Measurements from ENCODE around the gene ARSJ. TPM values are rescaled to one million over a fixed set of nuclear protein-coding genes. Genes with fewer than 3 reads are reported as not detected.
A peak's percentile ranks its signal among the peaks of the same experiment; 100 is the strongest.

Gene ARSJ
- polyA plus RNA-seq, 3 donors, result not detected

DNA sequence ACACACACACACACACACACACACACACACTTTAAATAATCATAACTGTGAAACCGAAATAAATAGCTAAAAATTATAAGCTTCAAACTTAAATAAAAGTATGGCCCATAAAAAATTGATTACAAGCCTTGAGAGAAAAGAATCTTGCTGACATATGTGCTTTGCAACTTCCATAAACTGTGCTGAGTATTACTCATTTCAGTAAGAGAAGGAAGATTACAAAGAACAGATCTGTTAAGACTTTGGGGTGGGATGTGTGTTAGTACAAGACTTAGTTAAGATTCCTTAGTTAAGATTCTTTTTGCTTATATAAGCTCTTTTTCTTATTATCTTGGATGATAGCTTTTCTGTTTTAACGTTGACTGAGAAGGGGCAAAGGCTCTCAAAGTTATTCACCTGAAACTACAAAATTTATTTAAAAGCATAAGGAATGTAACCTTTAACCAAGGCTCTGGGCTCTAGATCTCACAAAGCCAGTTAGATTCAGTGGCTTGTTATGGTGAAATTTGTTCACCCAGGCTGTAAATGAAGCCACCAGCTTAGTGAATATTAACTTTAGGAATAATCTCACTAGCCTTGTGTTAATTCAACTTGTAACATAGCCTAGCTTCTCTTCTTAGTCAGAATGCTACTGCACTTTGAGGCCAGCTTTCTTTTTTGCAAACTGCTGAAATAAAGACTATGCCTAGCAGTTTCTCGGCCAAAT lies 58.2 kb downstream of the ARSJ start:
- Histone ChIP-seq H3K4me3 (replicated peaks in 1 of 3; ENCODE audit: low read depth in 2 of 3, low read length in 3 of 3) (no peak overlapping the region), H3K9me3 (replicated peaks in 1 of 2; ENCODE audit: control insufficient read depth in 1 of 2, insufficient read depth in 1 of 2, low read length in 2 of 2) (no peaks in the 10 kb centered on the region), H3K4me2 (replicated peaks; ENCODE audit: extremely low read depth, low read length, poor library complexity, severe bottlenecking) (no peak overlapping the region), H3K27me3 (ENCODE audit: control insufficient read depth in 2 of 2, insufficient read depth in 2 of 2, low read length in 2 of 2) (no peaks in the 10 kb centered on the region), H2AFZ (ENCODE audit: insufficient read depth, low read depth, low read length, poor library complexity, severe bottlenecking) (no peak overlapping the region), H3K36me3 (replicated peaks in 1 of 2; ENCODE audit: control insufficient read depth in 1 of 2, insufficient read depth in 2 of 2, low read length in 2 of 2) (no peaks in the 10 kb centered on the region), H3K9ac (ENCODE audit: insufficient read depth, low read length, poor library complexity, severe bottlenecking) (no peak overlapping the region), H3K79me2 (ENCODE audit: insufficient read depth, low read length) (no peaks in the 10 kb centered on the region), H3K27ac (ENCODE audit: low read depth in 1 of 2, low read length in 2 of 2) (no peak overlapping the region), H4K20me1 (ENCODE audit: insufficient read depth, low read length) (no peaks in the 10 kb centered on the region), H3K4me1 (ENCODE audit: control insufficient read depth in 1 of 2, insufficient read depth in 2 of 2, low read length in 2 of 2) (no peaks in the 10 kb centered on the region)
- no CpG with 5 or more reads among the region's 3 CpGs for WGBS (ENCODE audit: insufficient coverage)
- intact Hi-C loops (cut with micrococcal nuclease), result no loop called here
- no peaks in the 10 kb centered on the region for H3K36me3 Mint-ChIP-seq
- no peak overlapping the region for H3K4me3 Mint-ChIP-seq
- H3K27me3 Mint-ChIP-seq (ENCODE audit: low read depth in 3 of 3), result peaks cover 0 to 4% (median 2%) of the 10 kb centered on the region in 3 donors
- DNase-seq, result no peak
- peaks cover 0 to 5% (median 2%) of the 10 kb centered on the region in 7 donors for H3K9me3 Mint-ChIP-seq
- H3K27ac Mint-ChIP-seq, result no peak overlapping the region
- TF ChIP-seq, protein P1, sequence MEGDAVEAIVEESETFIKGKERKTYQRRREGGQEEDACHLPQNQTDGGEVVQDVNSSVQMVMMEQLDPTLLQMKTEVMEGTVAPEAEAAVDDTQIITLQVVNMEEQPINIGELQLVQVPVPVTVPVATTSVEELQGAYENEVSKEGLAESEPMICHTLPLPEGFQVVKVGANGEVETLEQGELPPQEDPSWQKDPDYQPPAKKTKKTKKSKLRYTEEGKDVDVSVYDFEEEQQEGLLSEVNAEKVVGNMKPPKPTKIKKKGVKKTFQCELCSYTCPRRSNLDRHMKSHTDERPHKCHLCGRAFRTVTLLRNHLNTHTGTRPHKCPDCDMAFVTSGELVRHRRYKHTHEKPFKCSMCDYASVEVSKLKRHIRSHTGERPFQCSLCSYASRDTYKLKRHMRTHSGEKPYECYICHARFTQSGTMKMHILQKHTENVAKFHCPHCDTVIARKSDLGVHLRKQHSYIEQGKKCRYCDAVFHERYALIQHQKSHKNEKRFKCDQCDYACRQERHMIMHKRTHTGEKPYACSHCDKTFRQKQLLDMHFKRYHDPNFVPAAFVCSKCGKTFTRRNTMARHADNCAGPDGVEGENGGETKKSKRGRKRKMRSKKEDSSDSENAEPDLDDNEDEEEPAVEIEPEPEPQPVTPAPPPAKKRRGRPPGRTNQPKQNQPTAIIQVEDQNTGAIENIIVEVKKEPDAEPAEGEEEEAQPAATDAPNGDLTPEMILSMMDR (IDR thresholded peaks at IDR 0.05), result no peak
- H3K4me1 Mint-ChIP-seq, result no peaks in the 10 kb centered on the region

DNA sequence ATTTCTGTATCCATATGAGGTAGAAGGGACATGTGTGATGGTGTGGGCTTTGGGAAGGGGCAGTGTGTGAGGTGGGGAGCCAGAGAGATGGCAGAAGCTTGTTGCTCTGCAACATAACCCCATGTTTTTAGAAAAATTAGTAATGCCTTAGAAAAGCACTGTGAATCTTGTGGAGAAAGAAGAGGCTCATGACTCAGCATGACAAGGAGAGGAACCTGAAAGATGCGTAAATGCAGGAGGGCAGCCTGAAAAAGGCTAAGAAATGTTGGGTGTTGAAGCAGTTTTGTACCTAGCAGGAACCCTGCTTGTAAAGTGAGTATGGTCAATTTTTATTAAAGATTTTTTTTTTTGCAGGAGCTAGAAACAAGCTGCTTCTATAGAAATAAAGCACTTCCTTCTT lies 59.8 kb downstream of the ARSJ start:
- H3K9ac ChIP-seq (ENCODE audit: insufficient read depth, low read length, poor library complexity, severe bottlenecking), result no peak overlapping the region
- DNase-seq, result no peak
- H4K20me1 ChIP-seq (ENCODE audit: insufficient read depth, low read length), result no peaks in the 10 kb centered on the region
- H3K36me3 Mint-ChIP-seq, result no peaks in the 10 kb centered on the region
- no peak overlapping the region for H3K4me2 ChIP-seq (replicated peaks; ENCODE audit: extremely low read depth, low read length, poor library complexity, severe bottlenecking)
- no peaks in the 10 kb centered on the region for H3K4me1 Mint-ChIP-seq
- 57% methylated on average over 1 of the region's 1 CpG for WGBS (ENCODE audit: insufficient coverage)
- H3K27me3 ChIP-seq (ENCODE audit: control insufficient read depth in 2 of 2, insufficient read depth in 2 of 2, low read length in 2 of 2), result no peaks in the 10 kb centered on the region
- peaks cover 0 to 4% (median 0%) of the 10 kb centered on the region in 7 donors for H3K9me3 Mint-ChIP-seq
- H2AFZ ChIP-seq (ENCODE audit: insufficient read depth, low read depth, low read length, poor library complexity, severe bottlenecking), result no peak overlapping the region
- H3K36me3 ChIP-seq (replicated peaks in 1 of 2; ENCODE audit: control insufficient read depth in 1 of 2, insufficient read depth in 2 of 2, low read length in 2 of 2), result no peaks in the 10 kb centered on the region
- H3K27ac Mint-ChIP-seq, result peak overlapping the region in 1 of 7 donors; percentile 8
- intact Hi-C loops (cut with micrococcal nuclease), result no loop called here
- no peaks in the 10 kb centered on the region for H3K9me3 ChIP-seq (replicated peaks in 1 of 2; ENCODE audit: control insufficient read depth in 1 of 2, insufficient read depth in 1 of 2, low read length in 2 of 2)
- peaks cover 0 to 4% (median 2%) of the 10 kb centered on the region in 3 donors for H3K27me3 Mint-ChIP-seq (ENCODE audit: low read depth in 3 of 3)
- no peaks in the 10 kb centered on the region for H3K79me2 ChIP-seq (ENCODE audit: insufficient read depth, low read length)
- TF ChIP-seq, protein P1 (IDR thresholded peaks at IDR 0.05), result no peak
- H3K27ac ChIP-seq (ENCODE audit: low read depth in 1 of 2, low read length in 2 of 2), result no peak overlapping the region
- no peak overlapping the region for H3K4me3 Mint-ChIP-seq
- no peaks in the 10 kb centered on the region for H3K4me1 ChIP-seq (ENCODE audit: control insufficient read depth in 1 of 2, insufficient read depth in 2 of 2, low read length in 2 of 2)
- H3K4me3 ChIP-seq (replicated peaks in 1 of 3; ENCODE audit: low read depth in 2 of 3, low read length in 3 of 3), result no peak overlapping the region

Measured in CD14-positive monocyte (primary cell).